HG03196 (cell line): ENCODE measurements around the gene IL3.

Source experiments
- ATAC-seq: cut with Tn5 transposase; IDR thresholded peaks from one replicate; pipeline ENCODE4 v1.9.1; 2021; ENCODE audit not compliant: unreplicated experiment

The IL3 gene

DNA sequence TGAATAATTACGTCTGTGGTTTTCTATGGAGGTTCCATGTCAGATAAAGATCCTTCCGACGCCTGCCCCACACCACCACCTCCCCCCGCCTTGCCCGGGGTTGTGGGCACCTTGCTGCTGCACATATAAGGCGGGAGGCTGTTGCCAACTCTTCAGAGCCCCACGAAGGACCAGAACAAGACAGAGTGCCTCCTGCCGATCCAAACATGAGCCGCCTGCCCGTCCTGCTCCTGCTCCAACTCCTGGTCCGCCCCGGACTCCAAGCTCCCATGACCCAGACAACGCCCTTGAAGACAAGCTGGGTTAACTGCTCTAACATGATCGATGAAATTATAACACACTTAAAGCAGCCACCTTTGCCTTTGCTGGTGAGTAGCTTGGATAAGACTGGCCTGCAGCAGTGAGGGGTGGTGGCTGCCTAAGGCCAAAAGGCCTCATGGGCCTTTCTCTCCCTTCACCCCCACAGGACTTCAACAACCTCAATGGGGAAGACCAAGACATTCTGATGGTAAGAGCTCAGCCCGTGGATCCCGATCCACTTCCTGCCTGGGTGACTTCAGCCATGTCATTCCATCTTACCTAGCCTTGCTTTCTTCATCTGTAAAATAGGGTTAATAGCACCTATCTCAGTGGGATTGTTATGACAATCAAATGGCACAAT, at the start of gene IL3:
IL3 (plus strand) TSS at position 155 of the 661 bp plus-strand sequence; CDS start at position 207, 52 bp downstream.
- no peak for ATAC-seq

DNA sequence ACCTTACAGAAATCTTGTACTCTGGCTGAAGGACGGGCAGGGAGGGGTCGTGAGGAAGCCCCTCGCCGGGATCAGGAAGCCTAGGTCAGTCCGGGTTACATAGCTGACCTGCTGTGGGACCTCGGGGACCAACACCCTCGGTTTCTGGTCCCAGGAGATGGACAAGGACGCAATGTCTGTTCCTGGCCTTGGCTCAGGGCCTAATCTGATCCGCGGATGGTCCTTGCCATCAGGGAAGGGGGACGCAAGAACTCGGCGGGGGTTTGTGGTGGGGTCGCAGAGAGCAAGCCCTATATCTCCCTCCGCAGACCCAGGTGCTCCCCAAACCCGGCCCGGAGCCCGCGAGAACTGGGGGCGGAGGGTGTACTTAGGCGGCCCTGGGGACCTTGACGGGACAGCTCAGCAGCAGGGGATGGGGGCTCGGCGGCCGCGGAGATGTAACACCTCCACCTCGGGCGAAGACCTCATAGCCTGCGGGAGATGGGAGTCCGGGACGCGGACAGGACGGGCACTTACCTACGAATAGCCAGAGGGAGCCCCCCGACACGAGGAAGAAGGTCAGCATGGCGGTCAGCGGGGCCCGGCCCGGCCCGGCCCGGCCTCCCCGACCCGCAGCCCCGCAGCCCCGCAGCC, 49.4 kb upstream of the IL3 start:
- no peak for ATAC-seq

DNA sequence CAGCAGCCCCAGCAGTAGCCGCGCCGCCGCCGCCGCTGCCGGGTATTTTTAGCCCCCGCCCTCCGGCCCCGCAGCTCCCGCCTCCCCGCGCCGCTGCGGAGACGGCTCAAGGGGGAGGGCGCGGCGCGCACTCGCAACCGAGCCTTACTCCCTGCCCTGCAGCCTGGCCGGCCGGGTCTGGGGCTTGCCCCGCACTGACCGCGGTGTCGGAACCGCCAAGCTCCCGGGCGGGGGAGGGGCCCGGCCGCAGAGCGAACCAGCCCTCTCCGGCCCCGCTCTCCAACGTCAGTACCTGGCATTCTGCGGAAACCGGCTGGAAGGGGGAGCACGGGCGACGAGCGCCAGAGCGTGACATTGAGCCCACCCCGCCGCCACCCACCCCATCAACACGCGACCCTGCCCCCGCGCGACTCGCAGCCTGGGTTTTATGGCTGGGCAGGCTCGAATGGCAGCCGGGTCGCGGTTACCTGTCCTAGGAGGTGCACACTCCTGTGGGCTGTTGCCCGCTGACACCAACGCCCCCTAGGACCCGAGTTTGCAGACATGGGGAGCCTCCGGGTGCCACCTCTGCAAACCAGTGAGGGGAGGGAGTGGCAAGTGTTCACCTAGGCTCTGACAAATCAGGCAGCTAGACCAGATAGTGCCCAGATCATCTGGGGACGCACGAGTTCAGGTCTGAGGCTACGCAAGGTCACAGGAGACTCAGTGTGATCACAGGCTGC, 48.7 kb upstream of the IL3 start, which contains the start of gene ACSL6:
ACSL6 (minus strand) TSS at position 37 of the 722 bp plus-strand sequence. CDS start 105 bp downstream, outside the sequence.
- ATAC-seq: no peak

GRCh38 chr5:132012371-132013005, 48.0 kb upstream of the IL3 start:
- no peak for ATAC-seq

- ATAC-seq: no peak
Measured at GRCh38 chr5:132013006-132013689, 47.3 kb upstream of the IL3 start.

GRCh38 chr5:132013711-132014110, 46.7 kb upstream of the IL3 start:
- ATAC-seq: no peak

DNA sequence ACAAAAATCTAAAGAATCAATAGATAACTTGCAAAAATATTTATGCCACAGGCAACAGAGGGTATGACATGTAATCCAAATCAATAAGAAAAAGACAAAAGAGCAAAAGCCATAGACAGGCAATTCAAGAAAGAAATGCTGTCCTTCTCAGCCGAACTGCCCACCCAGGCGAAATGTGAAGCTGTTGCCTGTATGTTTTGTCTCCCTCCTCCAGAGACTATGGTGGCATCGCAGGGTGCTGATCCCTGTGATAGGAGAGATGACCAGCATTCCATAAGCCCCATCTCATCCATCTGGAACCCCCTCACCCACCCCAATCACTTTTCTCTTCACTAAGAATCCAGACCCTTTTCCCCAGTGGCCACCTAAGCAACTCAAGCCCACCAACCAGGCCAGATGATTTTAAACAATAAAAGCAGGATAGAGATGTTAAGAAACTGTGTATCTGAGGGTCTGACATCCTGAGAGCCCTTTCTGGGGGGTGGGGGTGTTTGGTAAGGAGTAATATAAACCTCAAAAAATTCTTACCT, 43.7 kb upstream of the IL3 start:
- ATAC-seq: no peak

DNA sequence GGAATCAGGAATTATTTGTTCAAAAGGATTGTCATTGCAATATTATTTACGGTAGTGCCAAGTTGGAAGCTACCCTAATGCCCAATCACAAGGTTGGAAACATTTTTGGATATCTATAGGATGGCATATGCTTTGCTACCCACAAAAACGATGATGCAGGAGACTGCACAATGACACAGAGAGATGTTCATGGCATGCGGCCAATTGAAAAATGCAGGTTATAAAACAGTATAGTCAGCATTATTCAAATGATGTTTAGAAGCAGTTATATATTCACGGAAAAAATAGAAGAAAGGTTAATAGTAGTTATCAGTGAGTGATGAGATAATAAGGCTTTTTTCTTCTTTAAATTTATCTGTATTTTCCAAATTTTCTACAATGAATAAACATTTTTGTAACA, 43.1 kb upstream of the IL3 start:
- no peak for ATAC-seq

DNA sequence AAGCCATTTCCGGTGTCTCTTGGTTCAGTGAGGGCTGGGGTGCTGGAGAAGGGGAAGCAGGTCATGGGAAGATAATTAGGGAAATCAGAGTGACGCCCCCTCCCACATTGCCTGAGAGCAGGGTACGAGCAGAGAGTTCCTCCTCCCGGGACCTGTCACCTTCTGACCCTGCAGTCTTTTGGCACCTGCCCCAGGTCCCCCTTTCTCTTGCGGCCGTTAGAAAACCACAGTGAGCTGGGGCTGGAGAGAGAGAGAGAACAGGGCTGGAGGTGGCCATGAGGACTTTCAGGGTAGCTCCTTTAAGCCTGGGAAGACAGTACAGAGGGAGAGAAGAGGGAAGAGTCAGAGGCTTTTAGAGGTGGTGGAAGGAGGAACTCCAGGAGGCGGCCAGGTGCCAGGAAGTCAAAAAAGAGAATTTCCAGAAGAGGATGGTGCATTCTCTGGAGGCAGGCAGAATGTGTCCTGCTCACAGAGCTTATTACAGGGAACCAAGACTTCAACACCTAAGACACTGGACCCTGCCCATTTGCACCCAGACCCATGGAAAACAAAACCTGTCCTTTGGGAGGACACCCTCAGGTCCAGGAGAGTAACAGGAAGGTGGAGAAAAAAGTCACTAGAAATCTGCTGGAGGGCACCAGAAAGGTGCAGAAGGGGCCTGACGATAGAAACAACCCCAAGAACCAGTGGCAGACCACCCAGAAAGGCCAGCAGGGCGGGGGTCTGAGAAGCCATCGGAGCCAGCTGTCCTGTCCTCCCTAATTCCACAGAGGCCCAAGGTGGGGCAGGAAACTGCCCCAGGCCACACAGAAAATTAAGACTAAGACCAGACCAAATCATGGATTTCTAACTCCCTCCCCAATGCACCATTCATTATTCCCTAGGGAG, 42.5 kb upstream of the IL3 start:
- ATAC-seq: no peak

DNA sequence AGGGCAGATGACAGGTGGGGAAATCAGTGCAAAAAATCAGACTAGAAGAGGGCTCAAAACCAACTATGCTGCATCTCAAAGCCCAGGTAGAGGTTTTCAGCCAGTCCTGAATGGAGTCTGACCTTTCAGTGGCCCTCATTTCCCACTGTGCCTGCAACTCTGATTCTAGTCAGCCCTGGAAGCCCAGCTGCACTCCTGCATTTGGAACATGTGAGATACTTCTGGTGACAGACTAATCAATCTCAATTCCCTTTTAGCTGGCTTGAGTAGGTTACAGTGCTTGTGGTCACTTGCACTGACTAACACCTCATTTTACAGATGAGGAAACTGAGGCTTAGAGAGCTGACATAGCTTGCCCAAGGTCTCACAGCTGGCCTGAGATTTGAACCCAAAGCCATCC, 41.1 kb upstream of the IL3 start:
- no peak for ATAC-seq

DNA sequence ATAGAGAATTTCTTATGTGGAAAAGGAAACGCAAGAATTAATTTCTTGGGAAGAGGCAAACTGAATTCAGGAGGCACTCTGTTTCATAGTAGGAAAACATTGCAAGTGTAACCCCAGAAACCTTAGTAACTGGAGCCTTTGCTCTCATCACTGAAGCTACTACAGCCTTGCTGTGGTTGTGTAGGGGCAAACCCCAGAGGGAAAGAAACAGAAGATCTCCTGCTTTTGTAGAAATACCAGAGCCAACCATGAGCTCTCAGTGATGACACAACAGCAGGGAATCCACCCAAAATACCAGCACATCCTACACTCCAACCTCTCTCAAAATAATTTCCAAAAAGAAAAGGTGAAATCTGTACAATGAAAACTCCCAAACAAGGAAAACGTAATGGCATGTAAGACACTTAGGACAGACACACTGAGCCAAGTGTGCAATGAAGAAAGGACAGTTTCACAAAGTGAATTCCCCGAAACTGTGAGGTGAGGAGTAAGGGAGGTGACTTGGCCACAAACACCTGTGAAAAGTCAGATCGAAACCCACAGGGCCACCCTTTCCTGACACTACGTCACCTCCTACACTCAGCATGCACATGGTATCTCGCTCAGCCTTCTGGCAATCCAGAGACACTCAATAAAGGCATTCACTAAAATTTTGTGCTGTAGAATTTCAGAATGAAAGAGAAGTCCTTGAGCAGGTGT, 40.4 kb upstream of the IL3 start:
- ATAC-seq: peak; percentile 98

DNA sequence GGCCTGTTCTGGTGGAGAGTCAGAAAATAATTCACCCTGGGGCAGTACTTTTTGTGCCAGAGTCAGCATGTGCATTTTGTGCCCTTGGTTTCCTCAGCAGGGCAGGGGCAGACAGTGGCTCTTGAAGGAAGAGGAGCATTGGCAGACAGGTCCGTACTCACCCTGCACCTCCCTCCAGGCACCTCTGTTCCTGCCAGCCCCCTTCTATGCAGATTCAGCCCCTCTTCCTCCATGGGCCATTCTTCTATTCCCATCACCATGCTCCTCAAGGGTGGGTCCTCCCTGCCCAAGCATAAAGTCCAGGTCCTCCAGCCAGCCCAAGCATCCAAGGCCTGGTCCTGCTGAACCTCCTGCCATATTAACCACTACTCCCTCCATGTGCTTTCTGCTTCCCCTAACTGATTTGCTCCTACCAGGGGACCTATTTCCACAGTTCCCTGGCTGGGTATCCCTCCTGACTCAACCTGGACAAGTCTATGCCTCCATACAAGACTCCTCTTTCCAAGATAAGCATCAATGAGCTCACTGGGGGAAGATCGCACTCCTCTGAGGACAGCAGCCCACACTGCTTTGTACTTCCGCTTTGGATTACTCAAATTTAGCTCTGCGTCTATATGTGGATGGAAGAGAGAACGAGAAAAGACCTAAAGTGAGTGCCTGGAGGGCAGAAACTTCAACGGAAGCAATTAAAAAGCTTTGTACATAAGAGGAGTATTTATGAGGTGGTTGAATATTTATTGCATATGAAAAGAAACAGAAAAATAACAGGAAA, 39.7 kb upstream of the IL3 start:
- ATAC-seq: peak; percentile 15

GRCh38 chr5:132021654-132022053, 38.8 kb upstream of the IL3 start:
- no peak for ATAC-seq

- no peak for ATAC-seq
Measured at GRCh38 chr5:132022737-132023136, 37.7 kb upstream of the IL3 start.

GRCh38 chr5:132023258-132024116, 37.0 kb upstream of the IL3 start:
- no peak for ATAC-seq

- ATAC-seq: no peak
Measured at GRCh38 chr5:132024117-132024435, 36.4 kb upstream of the IL3 start.

DNA sequence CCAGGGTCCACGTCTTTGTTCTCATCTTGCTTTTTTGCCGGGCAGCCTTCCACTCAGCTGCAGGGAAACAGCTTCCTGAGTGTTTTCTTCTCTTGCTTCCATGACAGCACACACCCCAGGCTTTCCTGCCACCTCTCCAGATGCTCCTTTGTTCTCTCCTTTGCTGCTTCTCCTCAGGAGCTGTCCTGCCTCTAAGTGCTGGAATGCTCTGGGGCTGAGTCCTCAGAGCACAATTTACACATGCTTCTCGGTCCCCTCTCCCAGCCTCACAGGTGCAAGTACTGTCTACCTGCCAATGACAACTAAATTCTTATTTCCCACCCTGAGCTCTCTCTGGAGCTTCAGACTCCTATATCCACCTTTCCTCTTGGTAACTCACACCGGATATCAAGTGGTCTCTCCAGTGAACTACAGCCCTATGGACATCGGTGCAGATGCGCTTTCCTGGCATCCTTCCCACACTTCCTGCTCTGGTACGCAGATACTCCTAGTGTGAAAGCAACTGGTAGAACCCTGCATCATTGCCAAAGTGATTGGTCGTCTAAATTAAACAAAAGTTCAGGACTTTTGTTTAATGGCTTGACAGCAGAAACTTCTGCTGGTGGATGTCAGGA, 35.6 kb upstream of the IL3 start:
- no peak for ATAC-seq
